OCI-LY1 (cell line): Measurements from ENCODE around the gene TOMM5.
A peak's percentile ranks its signal among the peaks of the same experiment; 100 is the strongest.

ENCODE experiments used
- H2AFZ ChIP-seq: fragments of 200-600 bp; sonication (generic), shearing (Covaris generic); 2 replicates; pipeline ENCODE4 v1.6.0; 2014; ENCODE audit warnings: antibody characterized with exemption, mild to moderate bottlenecking, low read length
- H3F3A ChIP-seq: fragments of 200-600 bp; sonication (generic), shearing (Covaris generic); 2 replicates; pipeline ENCODE4 v1.6.0; 2014; ENCODE audit warnings: mild to moderate bottlenecking, antibody characterized with exemption, low read length, moderate library complexity; ENCODE audit not compliant: insufficient read depth
- H3K27ac ChIP-seq: fragments of 200-600 bp; sonication (generic); 2 replicates; pipeline ENCODE4 v1.5.1; 2014; ENCODE audit warnings: low read length, mixed run types, mild to moderate bottlenecking, low read depth; ENCODE audit not compliant: poor library complexity, severe bottlenecking
- H3K27me3 ChIP-seq: fragments of 200-600 bp; sonication (generic); 2 replicates; pipeline ENCODE4 v1.6.0; 2014; ENCODE audit warnings: antibody characterized with exemption, mild to moderate bottlenecking, low read length, moderate library complexity; ENCODE audit not compliant: insufficient read depth
- H3K36me3 ChIP-seq: fragments of 200-600 bp; sonication (generic); 2 replicates; pipeline ENCODE4 v1.6.1; 2014; ENCODE audit warnings: mild to moderate bottlenecking, antibody characterized with exemption, low read length, moderate library complexity, mixed read lengths; ENCODE audit not compliant: insufficient read depth
- H3K4me1 ChIP-seq: fragments of 200-600 bp; sonication (generic); 2 replicates; pipeline ENCODE4 v1.5.1; 2014; ENCODE audit warnings: mild to moderate bottlenecking, low read length, moderate library complexity; ENCODE audit not compliant: insufficient read depth, severe bottlenecking
- H3K4me2 ChIP-seq: fragments of 200-600 bp; sonication (generic), shearing (Covaris generic); 2 replicates; pipeline ENCODE4 v1.6.1; 2014; ENCODE audit warnings: low read length
- H3K4me3 ChIP-seq: fragments of 200-600 bp; sonication (generic); 2 replicates; pipeline ENCODE4 v1.5.1; 2014; ENCODE audit warnings: low read length, low read depth, mild to moderate bottlenecking, mixed read lengths; ENCODE audit not compliant: poor library complexity, severe bottlenecking
- H3K79me2 ChIP-seq: fragments of 200-600 bp; shearing (Covaris generic); 2 replicates; pipeline ENCODE4 v1.6.1; 2016; ENCODE audit warnings: mixed run types, low read length, mixed read lengths; ENCODE audit not compliant: insufficient read depth
- H3K9ac ChIP-seq: fragments of 200-600 bp; sonication (generic), shearing (Covaris generic); 2 replicates; pipeline ENCODE4 v1.6.1; 2014; ENCODE audit warnings: mild to moderate bottlenecking, low read length, mixed read lengths
- H3K9me2 ChIP-seq: fragments of 200-600 bp; sonication (generic), shearing (Covaris generic); 2 replicates; pipeline ENCODE4 v1.6.1; 2014; ENCODE audit warnings: low read depth, mild to moderate bottlenecking, low read length, mixed read lengths
- H3K9me3 ChIP-seq: fragments of 200-600 bp; shearing (Covaris generic); 2 replicates; pipeline ENCODE4 v1.6.1; 2014; ENCODE audit warnings: low read length, mixed read lengths
- H4K20me1 ChIP-seq: fragments of 200-600 bp; sonication (generic), shearing (Covaris generic); 2 replicates; pipeline ENCODE4 v1.6.0; 2016; ENCODE audit warnings: mild to moderate bottlenecking, low read length; ENCODE audit not compliant: insufficient read depth
- CTCF ChIP-seq: fragments of 200-600 bp; sonication (generic), shearing (Covaris generic); IDR thresholded peaks from 2 replicates; pipeline ENCODE4 v1.5.1; 2017; ENCODE audit warnings: mild to moderate bottlenecking, antibody characterized with exemption, low read length, moderate library complexity, mixed read lengths
- EZH2 ChIP-seq: fragments of 200-600 bp; sonication (generic), shearing (Covaris generic); IDR thresholded peaks from 2 replicates; pipeline ENCODE4 v1.8.0; 2017; ENCODE audit warnings: borderline replicate concordance, mixed run types, mild to moderate bottlenecking, antibody characterized with exemption, low read length, moderate library complexity, mixed read lengths

The TOMM5 gene

GRCh38 chr9:37565661-37566618 lies 26.5 kb downstream of the TOMM5 start:
- Histone ChIP-seq H4K20me1 (no peaks in the 10 kb centered on the region), H3K27ac (peak overlapping the region; percentile 100), H3K9ac (peak overlapping the region; percentile 75), H2AFZ (no peak overlapping the region), H3K36me3 (peaks cover 50% of the 10 kb centered on the region), H3K27me3 (no peaks in the 10 kb centered on the region), H3K9me2 (no peaks in the 10 kb centered on the region), H3F3A (peaks cover 7% of the 10 kb centered on the region; the same call in 1 of the 2 replicates), H3K9me3 (peaks cover 18% of the 10 kb centered on the region), H3K4me3 (peak overlapping the region; percentile 60), H3K4me2 (peak overlapping the region; percentile 74), H3K79me2 (peaks cover 29% of the 10 kb centered on the region), H3K4me1 (peaks cover 80% of the 10 kb centered on the region)
- no peak for TF ChIP-seq EZH2
- no peak for TF ChIP-seq CTCF

- Histone ChIP-seq H3K27ac (peak overlapping the region; percentile 100), H3K9me3 (peaks cover 18% of the 10 kb centered on the region), H3K4me3 (peak overlapping the region; percentile 1), H2AFZ (no peak overlapping the region), H3K36me3 (peaks cover 54% of the 10 kb centered on the region), H3K79me2 (peaks cover 21% of the 10 kb centered on the region), H3K4me1 (peaks cover 77% of the 10 kb centered on the region), H3F3A (peaks cover 7% of the 10 kb centered on the region; the same call in 1 of the 2 replicates), H3K9me2 (no peaks in the 10 kb centered on the region), H3K9ac (peak overlapping the region; percentile 75; the same call in 1 of the 2 replicates), H4K20me1 (no peaks in the 10 kb centered on the region), H3K27me3 (no peaks in the 10 kb centered on the region), H3K4me2 (peak overlapping the region; percentile 74; the same call in 1 of the 2 replicates)
- no peak for TF ChIP-seq CTCF
- no peak for TF ChIP-seq EZH2
Measured at GRCh38 chr9:37564916-37565315, 27.5 kb downstream of the TOMM5 start.

GRCh38 chr9:37563806-37564513 lies 28.4 kb downstream of the TOMM5 start:
- no peaks in the 10 kb centered on the region for H4K20me1 ChIP-seq
- H3K9me2 ChIP-seq, result no peaks in the 10 kb centered on the region
- H3K9me3 ChIP-seq, result peaks cover 18% of the 10 kb centered on the region
- H3K27me3 ChIP-seq, result no peaks in the 10 kb centered on the region
- no peak overlapping the region for H2AFZ ChIP-seq
- H3K4me2 ChIP-seq, result no peak overlapping the region
- TF ChIP-seq CTCF (no peak), EZH2 (no peak)
- H3K36me3 ChIP-seq, result peaks cover 64% of the 10 kb centered on the region
- H3K4me1 ChIP-seq, result peaks cover 68% of the 10 kb centered on the region
- peak overlapping the region; percentile 100 for H3K27ac ChIP-seq
- H3K4me3 ChIP-seq, result no peak overlapping the region
- H3K79me2 ChIP-seq, result peaks cover 11% of the 10 kb centered on the region; the same call in 1 of the 2 replicates
- no peak overlapping the region for H3K9ac ChIP-seq
- H3F3A ChIP-seq, result peaks cover 7% of the 10 kb centered on the region; the same call in 1 of the 2 replicates
